ENCODE results near the gene MFAP5. TPM values are rescaled to one million over a fixed set of nuclear protein-coding genes. Genes with fewer than 3 reads are reported as not detected.

MFAP5 gene
- total and polyA plus RNA-seq, 10 of the 15 experiments (the other 5 are each of a cell fraction or from before 2014, with no cell fraction given) = 0.06 to 0.14 (median 0.12) TPM; not detected in 7

- TF ChIP-seq, protein P1, sequence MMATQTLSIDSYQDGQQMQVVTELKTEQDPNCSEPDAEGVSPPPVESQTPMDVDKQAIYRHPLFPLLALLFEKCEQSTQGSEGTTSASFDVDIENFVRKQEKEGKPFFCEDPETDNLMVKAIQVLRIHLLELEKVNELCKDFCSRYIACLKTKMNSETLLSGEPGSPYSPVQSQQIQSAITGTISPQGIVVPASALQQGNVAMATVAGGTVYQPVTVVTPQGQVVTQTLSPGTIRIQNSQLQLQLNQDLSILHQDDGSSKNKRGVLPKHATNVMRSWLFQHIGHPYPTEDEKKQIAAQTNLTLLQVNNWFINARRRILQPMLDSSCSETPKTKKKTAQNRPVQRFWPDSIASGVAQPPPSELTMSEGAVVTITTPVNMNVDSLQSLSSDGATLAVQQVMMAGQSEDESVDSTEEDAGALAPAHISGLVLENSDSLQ (IDR thresholded peaks at IDR 0.05) = 0 out of 2 replicates have a peak, but pooled peaks have one; percentile 31
- TF ChIP-seq, protein P2, sequence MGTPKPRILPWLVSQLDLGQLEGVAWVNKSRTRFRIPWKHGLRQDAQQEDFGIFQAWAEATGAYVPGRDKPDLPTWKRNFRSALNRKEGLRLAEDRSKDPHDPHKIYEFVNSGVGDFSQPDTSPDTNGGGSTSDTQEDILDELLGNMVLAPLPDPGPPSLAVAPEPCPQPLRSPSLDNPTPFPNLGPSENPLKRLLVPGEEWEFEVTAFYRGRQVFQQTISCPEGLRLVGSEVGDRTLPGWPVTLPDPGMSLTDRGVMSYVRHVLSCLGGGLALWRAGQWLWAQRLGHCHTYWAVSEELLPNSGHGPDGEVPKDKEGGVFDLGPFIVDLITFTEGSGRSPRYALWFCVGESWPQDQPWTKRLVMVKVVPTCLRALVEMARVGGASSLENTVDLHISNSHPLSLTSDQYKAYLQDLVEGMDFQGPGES (IDR thresholded peaks at IDR 0.05) = no peak
- TF ChIP-seq SMARCA5 (IDR thresholded peaks at IDR 0.05) (peak; percentile 86; the same call in 1 of the 2 replicates), SPI1 (IDR thresholded peaks at IDR 0.05; ENCODE audit: borderline replicate concordance, insufficient read depth, low read depth, low read length) (peak; percentile 29; the same call in 1 of the 2 replicates), ZSCAN29 (IDR thresholded peaks at IDR 0.05) (no peak), HDAC2 (IDR thresholded peaks at IDR 0.05) (no peak), NR2F1 (conservative IDR thresholded peaks at IDR 0.05) (no peak), SUPT20H (IDR thresholded peaks at IDR 0.05; ENCODE audit: borderline replicate concordance, control insufficient read depth, low read depth, low read length) (no peak), IKZF2 (IDR thresholded peaks at IDR 0.05) (peak; percentile 96 to 98), PAX5 (IDR thresholded peaks at IDR 0.05; ENCODE audit: borderline replicate concordance, low read depth, low read length) (peak; percentile 69; the same call in 1 of the 2 replicates), BCL11A (IDR thresholded peaks at IDR 0.05; ENCODE audit: low read depth, low read length) (peak; percentile 82), NRF1 (conservative IDR thresholded peaks at IDR 0.05; ENCODE audit: low read depth, low read length) (no peak), EGR1 (IDR thresholded peaks at IDR 0.05; ENCODE audit: borderline replicate concordance in 1 of 2, low read depth in 2 of 2, low read length in 2 of 2) (no peak), ZBTB40 (IDR thresholded peaks at IDR 0.05; ENCODE audit: borderline replicate concordance) (no peak), SMC3 (IDR thresholded peaks at IDR 0.05; ENCODE audit: borderline replicate concordance, low read length) (no peak), ESRRA (IDR thresholded peaks at IDR 0.05; ENCODE audit: low read length) (no peak), RBBP5 (conservative IDR thresholded peaks at IDR 0.05) (no peak), ZNF384 (IDR thresholded peaks at IDR 0.05; ENCODE audit: borderline replicate concordance, low read depth, low read length) (peak; percentile 58; the same call in 1 of the 2 replicates), ASH2L (IDR thresholded peaks at IDR 0.05; ENCODE audit: borderline replicate concordance, low read depth) (0 out of 2 replicates have a peak, but pooled peaks have one; percentile 52), KDM1A (IDR thresholded peaks at IDR 0.05; ENCODE audit: borderline replicate concordance) (no peak), CREM (IDR thresholded peaks at IDR 0.05; ENCODE audit: low read depth) (peak; percentile 83)
- TF ChIP-seq, protein P3, sequence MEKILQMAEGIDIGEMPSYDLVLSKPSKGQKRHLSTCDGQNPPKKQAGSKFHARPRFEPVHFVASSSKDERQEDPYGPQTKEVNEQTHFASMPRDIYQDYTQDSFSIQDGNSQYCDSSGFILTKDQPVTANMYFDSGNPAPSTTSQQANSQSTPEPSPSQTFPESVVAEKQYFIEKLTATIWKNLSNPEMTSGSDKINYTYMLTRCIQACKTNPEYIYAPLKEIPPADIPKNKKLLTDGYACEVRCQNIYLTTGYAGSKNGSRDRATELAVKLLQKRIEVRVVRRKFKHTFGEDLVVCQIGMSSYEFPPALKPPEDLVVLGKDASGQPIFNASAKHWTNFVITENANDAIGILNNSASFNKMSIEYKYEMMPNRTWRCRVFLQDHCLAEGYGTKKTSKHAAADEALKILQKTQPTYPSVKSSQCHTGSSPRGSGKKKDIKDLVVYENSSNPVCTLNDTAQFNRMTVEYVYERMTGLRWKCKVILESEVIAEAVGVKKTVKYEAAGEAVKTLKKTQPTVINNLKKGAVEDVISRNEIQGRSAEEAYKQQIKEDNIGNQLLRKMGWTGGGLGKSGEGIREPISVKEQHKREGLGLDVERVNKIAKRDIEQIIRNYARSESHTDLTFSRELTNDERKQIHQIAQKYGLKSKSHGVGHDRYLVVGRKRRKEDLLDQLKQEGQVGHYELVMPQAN (conservative IDR thresholded peaks at IDR 0.05) = peak; percentile 10; the same call in 1 of the 2 replicates
These were observed 18.0 kb downstream of the MFAP5 start (continued) for GRCh38 chr12:8644345-8645248.
